Left renal pelvis (tissue), 4 donors: ENCODE measurements around the gene RNF133. TPM values are rescaled to one million over a fixed set of nuclear protein-coding genes. Genes with fewer than 3 reads are reported as not detected.

Experiments used
- DNase-seq, 4 donors: peaks; one replicate each; pipeline ENCODE4 v3.0.0-alpha.2; 2013; ENCODE audit warnings: low read depth in 4 of 4, low spot score in 3 of 4
- polyA plus RNA-seq, 4 donors: library from polyadenylated mRNA; unstranded; fragments of 120-200 nt; gene quantifications; one replicate each; pipeline ENCODE4 v1.2.1, GENCODE V29; 2013; ENCODE audit not compliant: insufficient read length in 4 of 4

Gene RNF133
- 1 to 10 TPM in 1 of 4 donors, under 1 TPM in 1, not detected in 2; 0.14 to 1.1 TPM for polyA plus RNA-seq

- no peak for DNase-seq
These were observed at the start of gene RNF133 for GRCh38 chr7:122699017-122699416. RNF133 (minus strand) TSS chr7:122699117; CDS start chr7:122698918, 199 bp downstream.

- DNase-seq, result no peak
These were observed 49.3 kb upstream of the RNF133 start for GRCh38 chr7:122748195-122748594.

- DNase-seq, result no peak
These were observed 48.0 kb upstream of the RNF133 start for GRCh38 chr7:122746948-122747347.

- no peak for DNase-seq
These were observed 44.3 kb upstream of the RNF133 start for GRCh38 chr7:122743211-122743610.

- no peak for DNase-seq
These were observed 40.0 kb upstream of the RNF133 start for GRCh38 chr7:122738947-122739346.

- no peak for DNase-seq
These were observed 37.3 kb upstream of the RNF133 start for GRCh38 chr7:122736183-122736582.

GRCh38 chr7:122727759-122728158 lies 28.8 kb upstream of the RNF133 start:
- DNase-seq, result no peak

GRCh38 chr7:122727354-122727753 lies 28.4 kb upstream of the RNF133 start:
- DNase-seq, result no peak

- DNase-seq, result no peak
These were observed 28.0 kb upstream of the RNF133 start for GRCh38 chr7:122726881-122727280.

- DNase-seq, result no peak
These were observed 25.4 kb upstream of the RNF133 start for GRCh38 chr7:122724366-122724765.

- no peak for DNase-seq
These were observed 20.2 kb upstream of the RNF133 start for GRCh38 chr7:122719010-122719578.

GRCh38 chr7:122717356-122718089 lies 18.6 kb upstream of the RNF133 start:
- DNase-seq, result no peak

GRCh38 chr7:122715183-122715582 lies 16.3 kb upstream of the RNF133 start:
- no peak for DNase-seq

GRCh38 chr7:122710916-122711315 lies 12.0 kb upstream of the RNF133 start:
- no peak for DNase-seq

- no peak for DNase-seq
These were observed 11.2 kb upstream of the RNF133 start for GRCh38 chr7:122709930-122710646.

- DNase-seq, result no peak
These were observed 7.9 kb upstream of the RNF133 start for GRCh38 chr7:122706836-122707235.

- no peak for DNase-seq
These were observed 4.1 kb upstream of the RNF133 start, which contains the start of gene RNF148 for GRCh38 chr7:122702872-122703510. RNF148 (minus strand) TSS chr7:122702922; CDS start chr7:122702750, 172 bp downstream.

GRCh38 chr7:122695816-122696215 lies 3.1 kb downstream of the RNF133 start:
- no peak for DNase-seq

GRCh38 chr7:122694697-122695096 lies 4.2 kb downstream of the RNF133 start:
- no peak for DNase-seq

- DNase-seq, result no peak
These were observed 6.1 kb downstream of the RNF133 start for GRCh38 chr7:122692769-122693309.
